ENCODE data around the gene SNX5. TPM values are rescaled to one million over a fixed set of nuclear protein-coding genes. Genes with fewer than 3 reads are reported as not detected.

SNX5 gene
- total and polyA plus RNA-seq, 10 of the 15 experiments (the other 5 are each of a cell fraction or from before 2014, with no cell fraction given), result 92.9 to 316 (median 245) TPM

- TF ChIP-seq, protein P1, sequence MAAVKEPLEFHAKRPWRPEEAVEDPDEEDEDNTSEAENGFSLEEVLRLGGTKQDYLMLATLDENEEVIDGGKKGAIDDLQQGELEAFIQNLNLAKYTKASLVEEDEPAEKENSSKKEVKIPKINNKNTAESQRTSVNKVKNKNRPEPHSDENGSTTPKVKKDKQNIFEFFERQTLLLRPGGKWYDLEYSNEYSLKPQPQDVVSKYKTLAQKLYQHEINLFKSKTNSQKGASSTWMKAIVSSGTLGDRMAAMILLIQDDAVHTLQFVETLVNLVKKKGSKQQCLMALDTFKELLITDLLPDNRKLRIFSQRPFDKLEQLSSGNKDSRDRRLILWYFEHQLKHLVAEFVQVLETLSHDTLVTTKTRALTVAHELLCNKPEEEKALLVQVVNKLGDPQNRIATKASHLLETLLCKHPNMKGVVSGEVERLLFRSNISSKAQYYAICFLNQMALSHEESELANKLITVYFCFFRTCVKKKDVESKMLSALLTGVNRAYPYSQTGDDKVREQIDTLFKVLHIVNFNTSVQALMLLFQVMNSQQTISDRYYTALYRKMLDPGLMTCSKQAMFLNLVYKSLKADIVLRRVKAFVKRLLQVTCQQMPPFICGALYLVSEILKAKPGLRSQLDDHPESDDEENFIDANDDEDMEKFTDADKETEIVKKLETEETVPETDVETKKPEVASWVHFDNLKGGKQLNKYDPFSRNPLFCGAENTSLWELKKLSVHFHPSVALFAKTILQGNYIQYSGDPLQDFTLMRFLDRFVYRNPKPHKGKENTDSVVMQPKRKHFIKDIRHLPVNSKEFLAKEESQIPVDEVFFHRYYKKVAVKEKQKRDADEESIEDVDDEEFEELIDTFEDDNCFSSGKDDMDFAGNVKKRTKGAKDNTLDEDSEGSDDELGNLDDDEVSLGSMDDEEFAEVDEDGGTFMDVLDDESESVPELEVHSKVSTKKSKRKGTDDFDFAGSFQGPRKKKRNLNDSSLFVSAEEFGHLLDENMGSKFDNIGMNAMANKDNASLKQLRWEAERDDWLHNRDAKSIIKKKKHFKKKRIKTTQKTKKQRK (IDR thresholded peaks at IDR 0.05; ENCODE audit: low read depth, low read length), result no peak
- TF ChIP-seq E4F1 (IDR thresholded peaks at IDR 0.05; ENCODE audit: borderline replicate concordance, partially characterized antibody) (peak; percentile 42), CHD1 (IDR thresholded peaks at IDR 0.05; ENCODE audit: low read depth, low read length) (peak; percentile 81; the same call in 1 of the 2 replicates), EED (IDR thresholded peaks at IDR 0.05; ENCODE audit: low read depth) (0 out of 2 replicates have a peak, but pooled peaks have one; percentile 18), SMAD5 (IDR thresholded peaks at IDR 0.05; ENCODE audit: low read depth) (peak; percentile 97), PRDM15 (CRISPR knock-in tag; IDR thresholded peaks at IDR 0.05) (no peak), CEBPB (IDR thresholded peaks at IDR 0.05; ENCODE audit: borderline replicate concordance in 1 of 2, low read depth in 2 of 2, low read length in 2 of 2) (no peak), CUX1 (IDR thresholded peaks at IDR 0.05; ENCODE audit: insufficient replicate concordance, low read depth, low read length) (no peak), CREB1 (IDR thresholded peaks at IDR 0.05; ENCODE audit: low read depth) (peak; percentile 97)
- TF ChIP-seq, protein P2, sequence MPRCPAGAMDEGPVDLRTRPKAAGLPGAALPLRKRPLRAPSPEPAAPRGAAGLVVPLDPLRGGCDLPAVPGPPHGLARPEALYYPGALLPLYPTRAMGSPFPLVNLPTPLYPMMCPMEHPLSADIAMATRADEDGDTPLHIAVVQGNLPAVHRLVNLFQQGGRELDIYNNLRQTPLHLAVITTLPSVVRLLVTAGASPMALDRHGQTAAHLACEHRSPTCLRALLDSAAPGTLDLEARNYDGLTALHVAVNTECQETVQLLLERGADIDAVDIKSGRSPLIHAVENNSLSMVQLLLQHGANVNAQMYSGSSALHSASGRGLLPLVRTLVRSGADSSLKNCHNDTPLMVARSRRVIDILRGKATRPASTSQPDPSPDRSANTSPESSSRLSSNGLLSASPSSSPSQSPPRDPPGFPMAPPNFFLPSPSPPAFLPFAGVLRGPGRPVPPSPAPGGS (IDR thresholded peaks at IDR 0.05; ENCODE audit: borderline replicate concordance, insufficient read depth, low read depth, low read length, poor library complexity, severe bottlenecking), result no peak
Measured at GRCh38 chr20:17968366-17969277, at the start of gene SNX5, which contains the start of gene MGME1 (continued).
